ENCODE data around the gene KCTD21. TPM values are rescaled to one million over a fixed set of nuclear protein-coding genes. Genes with fewer than 3 reads are reported as not detected.

KCTD21 gene
- polyA plus RNA-seq, 1 experiment, result 16.3 TPM

GRCh38 chr11:78217650-78218541, 29.5 kb upstream of the KCTD21 start:
- Histone ChIP-seq H3K4me3 (ENCODE audit: low read depth, low read length) (no peak overlapping the region), H3K36me3 (ENCODE audit: control insufficient read depth, insufficient read depth, low read length) (peaks cover 23% of the 10 kb centered on the region), H3K27me3 (ENCODE audit: control insufficient read depth, insufficient read depth, low read length) (no peaks in the 10 kb centered on the region)
- POLR2A ChIA-PET, result no interaction called here
- no peak for TF ChIP-seq CTCF (IDR thresholded peaks at IDR 0.05; ENCODE audit: insufficient read depth, low read depth, low read length)
- DNase-seq (ENCODE audit: low read depth), result no peak
- CTCF ChIA-PET, result interaction anchor here (2.1 kb wide), 1 partner anchor 10 kb away, joined by 9 read pairs; no protein-coding TSS in a partner anchor

- peaks cover 22% of the 10 kb centered on the region for H3K36me3 ChIP-seq (ENCODE audit: control insufficient read depth, insufficient read depth, low read length)
- no peak for DNase-seq (ENCODE audit: low read depth)
- ChIA-PET CTCF (interaction anchor here (1.6 kb wide), 1 partner anchor 12 kb away, joined by 3 read pairs; no protein-coding TSS in a partner anchor), POLR2A (no interaction called here)
- TF ChIP-seq CTCF (IDR thresholded peaks at IDR 0.05; ENCODE audit: insufficient read depth, low read depth, low read length), result no peak
- H3K27me3 ChIP-seq (ENCODE audit: control insufficient read depth, insufficient read depth, low read length), result no peaks in the 10 kb centered on the region
- no peak overlapping the region for H3K4me3 ChIP-seq (ENCODE audit: low read depth, low read length)
These were observed 28.3 kb upstream of the KCTD21 start for GRCh38 chr11:78216571-78217287.

GRCh38 chr11:78216021-78216420, 27.6 kb upstream of the KCTD21 start:
- no peak for TF ChIP-seq CTCF (IDR thresholded peaks at IDR 0.05; ENCODE audit: insufficient read depth, low read depth, low read length)
- ChIA-PET CTCF (interaction anchor here (1.6 kb wide), 1 partner anchor 13 kb away, joined by 3 read pairs; no protein-coding TSS in a partner anchor), POLR2A (no interaction called here)
- Histone ChIP-seq H3K27me3 (ENCODE audit: control insufficient read depth, insufficient read depth, low read length) (no peaks in the 10 kb centered on the region), H3K36me3 (ENCODE audit: control insufficient read depth, insufficient read depth, low read length) (peaks cover 22% of the 10 kb centered on the region), H3K4me3 (ENCODE audit: low read depth, low read length) (no peak overlapping the region)
- no peak for DNase-seq (ENCODE audit: low read depth)

- Histone ChIP-seq H3K27me3 (ENCODE audit: control insufficient read depth, insufficient read depth, low read length) (no peaks in the 10 kb centered on the region), H3K36me3 (ENCODE audit: control insufficient read depth, insufficient read depth, low read length) (peaks cover 25% of the 10 kb centered on the region), H3K4me3 (ENCODE audit: low read depth, low read length) (no peak overlapping the region)
- no peak for TF ChIP-seq CTCF (IDR thresholded peaks at IDR 0.05; ENCODE audit: insufficient read depth, low read depth, low read length)
- CTCF ChIA-PET, result interaction anchor here (1.6 kb wide), 1 partner anchor 14 kb away, joined by 3 read pairs; no protein-coding TSS in a partner anchor
- POLR2A ChIA-PET, result no interaction called here
- DNase-seq (ENCODE audit: low read depth), result no peak
These were observed 26.1 kb upstream of the KCTD21 start for GRCh38 chr11:78214331-78215194.

All from BJ (cell line).